Skin epidermis (tissue), 12 donors: ENCODE measurements around the gene CDHR2.

ENCODE experiments used
- H3K27ac ChIP-seq, 21 experiments: fragments of 200-600 bp; sonication (generic) in 11 of 21; one replicate each; pipeline ENCODE4 v1.5.0; 2020; ENCODE audit warnings: mild to moderate bottlenecking in 3 of 21, inconsistent platforms in 2 of 21, moderate library complexity in 2 of 21
- H3K4me3 ChIP-seq, 7 experiments: fragments of 200-600 bp; sonication (generic) in 2 of 7; one replicate each; pipeline ENCODE4 v1.5.0; 2020; ENCODE audit warnings: inconsistent platforms in 2 of 7, mild to moderate bottlenecking in 2 of 7, moderate library complexity in 1 of 7

Gene CDHR2

DNA sequence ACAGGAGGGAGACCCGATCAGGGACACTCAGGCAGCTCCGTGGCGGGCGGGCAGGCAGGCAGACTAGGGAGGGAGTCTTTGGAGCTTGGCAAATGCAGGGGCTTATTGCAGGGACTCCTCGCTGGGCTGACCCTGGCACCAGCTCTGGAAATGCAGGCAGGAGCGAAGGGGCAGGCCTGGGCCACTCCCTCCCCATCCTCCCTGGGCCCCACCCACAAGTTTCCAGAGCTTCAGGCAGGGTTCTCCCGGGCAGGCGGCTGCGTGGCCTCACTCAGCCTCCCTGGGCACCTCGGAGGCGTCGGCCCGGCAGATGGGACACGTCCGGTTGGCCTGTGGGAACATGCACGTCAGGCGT is 20.4 kb upstream of the CDHR2 start:
- H3K27ac ChIP-seq: peak overlapping the region in 2 of 21 experiments; percentile 17 to 79
- H3K4me3 ChIP-seq: no peak overlapping the region

GRCh38 chr5:176529116-176529740 is 19.9 kb upstream of the CDHR2 start:
- Histone ChIP-seq H3K27ac (peak overlapping the region in 6 of 21 experiments; percentile 24 to 87 (median 52)), H3K4me3 (no peak overlapping the region)

- H3K4me3 ChIP-seq: no peak overlapping the region
- peak overlapping the region in 6 of 21 experiments; percentile 24 to 87 (median 52) for H3K27ac ChIP-seq
Observed at GRCh38 chr5:176529741-176530141, 19.4 kb upstream of the CDHR2 start.

- peak overlapping the region in 12 of 21 experiments; percentile 13 to 87 (median 62) for H3K27ac ChIP-seq
- peak overlapping the region in 2 of 7 experiments; percentile 4 to 9 for H3K4me3 ChIP-seq
Observed at GRCh38 chr5:176530393-176530982, 18.7 kb upstream of the CDHR2 start.

DNA sequence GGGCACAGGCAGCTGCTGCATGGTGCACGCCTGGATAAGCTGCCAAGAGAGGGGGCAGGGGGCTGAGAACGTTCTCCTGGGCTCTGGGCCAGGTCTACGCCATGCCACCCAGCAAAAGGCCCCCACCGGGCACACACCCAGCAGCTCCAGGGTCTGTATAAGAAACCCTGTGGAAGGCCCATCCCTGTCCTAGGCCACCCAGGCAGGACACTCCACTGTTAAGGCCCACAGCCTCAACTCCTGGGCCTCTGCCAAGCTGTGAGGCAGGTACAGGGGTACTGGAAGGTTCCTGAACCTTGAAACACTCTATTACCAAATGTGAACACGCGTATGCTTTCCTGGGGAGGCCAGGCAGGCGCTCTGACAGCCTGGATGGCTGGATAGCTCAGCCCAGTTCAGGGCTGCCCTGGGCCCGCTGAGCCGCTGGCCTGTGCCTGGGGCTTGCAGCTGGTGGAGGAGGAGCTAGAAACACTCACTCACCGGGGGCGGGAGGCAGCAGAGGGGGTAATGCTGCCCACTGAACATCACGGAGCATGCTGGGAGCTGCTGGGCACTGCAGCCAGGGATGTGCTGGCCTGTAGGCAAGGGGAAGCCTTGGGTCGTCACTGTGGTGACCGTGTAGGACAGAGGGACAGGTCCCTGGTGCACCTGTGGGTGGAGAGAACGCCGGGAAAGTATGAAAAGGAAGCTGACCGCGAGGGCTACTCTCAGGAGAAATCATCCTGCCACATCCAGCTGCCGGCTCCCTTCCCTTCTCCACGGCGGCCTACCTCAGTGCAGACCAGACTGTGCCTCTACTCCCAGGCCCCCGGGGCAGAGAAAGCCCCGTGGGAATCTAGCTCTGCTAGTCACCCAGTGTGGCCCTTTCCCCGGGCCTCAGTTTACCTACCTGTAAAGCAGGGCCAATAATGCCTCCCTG is 17.9 kb upstream of the CDHR2 start:
- Histone ChIP-seq H3K4me3 (peak overlapping the region in 1 of 7 experiments; percentile 9), H3K27ac (peak overlapping the region in 13 of 21 experiments; percentile 13 to 87 (median 60))

DNA sequence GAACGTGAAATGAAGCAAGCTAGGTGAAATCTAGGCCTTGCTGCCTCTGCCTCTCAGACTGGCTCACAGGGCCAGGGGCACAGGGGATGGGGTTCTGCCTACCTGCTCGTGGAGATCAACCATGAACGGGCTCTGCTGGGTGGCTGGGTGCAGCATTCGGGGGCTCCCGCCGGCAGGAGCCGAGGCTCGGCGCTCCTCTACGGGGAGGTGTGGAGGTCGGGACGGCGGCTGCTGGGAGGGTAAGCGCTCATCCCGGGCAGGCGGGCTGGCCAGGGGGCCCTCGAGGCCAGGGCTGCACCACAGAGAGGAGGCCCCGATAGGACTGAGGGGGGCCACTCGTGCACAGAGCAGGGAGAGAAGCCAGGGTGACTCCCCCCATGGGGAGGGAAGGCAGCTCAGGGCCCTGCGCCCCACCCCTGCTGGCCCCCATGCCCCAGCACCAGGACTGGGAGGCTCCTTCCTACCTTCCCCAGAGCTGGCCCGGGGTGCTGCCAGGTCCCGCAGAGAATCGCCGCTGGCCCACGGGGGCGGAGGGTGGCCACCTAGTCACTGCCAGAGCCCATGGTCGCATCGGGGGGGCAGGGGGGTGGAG is 17.1 kb upstream of the CDHR2 start:
- Histone ChIP-seq H3K27ac (peak overlapping the region in 11 of 21 experiments; percentile 10 to 95 (median 67)), H3K4me3 (no peak overlapping the region)

GRCh38 chr5:176532795-176533194 is 16.3 kb upstream of the CDHR2 start:
- Histone ChIP-seq H3K4me3 (no peak overlapping the region), H3K27ac (peak overlapping the region in 19 of 21 experiments; percentile 47 to 100 (median 97))

- peak overlapping the region in 20 of 21 experiments; percentile 8 to 100 (median 97) for H3K27ac ChIP-seq
- peak overlapping the region in 4 of 7 experiments; percentile 5 to 95 (median 12) for H3K4me3 ChIP-seq
Observed at GRCh38 chr5:176533390-176533789, 15.8 kb upstream of the CDHR2 start.

DNA sequence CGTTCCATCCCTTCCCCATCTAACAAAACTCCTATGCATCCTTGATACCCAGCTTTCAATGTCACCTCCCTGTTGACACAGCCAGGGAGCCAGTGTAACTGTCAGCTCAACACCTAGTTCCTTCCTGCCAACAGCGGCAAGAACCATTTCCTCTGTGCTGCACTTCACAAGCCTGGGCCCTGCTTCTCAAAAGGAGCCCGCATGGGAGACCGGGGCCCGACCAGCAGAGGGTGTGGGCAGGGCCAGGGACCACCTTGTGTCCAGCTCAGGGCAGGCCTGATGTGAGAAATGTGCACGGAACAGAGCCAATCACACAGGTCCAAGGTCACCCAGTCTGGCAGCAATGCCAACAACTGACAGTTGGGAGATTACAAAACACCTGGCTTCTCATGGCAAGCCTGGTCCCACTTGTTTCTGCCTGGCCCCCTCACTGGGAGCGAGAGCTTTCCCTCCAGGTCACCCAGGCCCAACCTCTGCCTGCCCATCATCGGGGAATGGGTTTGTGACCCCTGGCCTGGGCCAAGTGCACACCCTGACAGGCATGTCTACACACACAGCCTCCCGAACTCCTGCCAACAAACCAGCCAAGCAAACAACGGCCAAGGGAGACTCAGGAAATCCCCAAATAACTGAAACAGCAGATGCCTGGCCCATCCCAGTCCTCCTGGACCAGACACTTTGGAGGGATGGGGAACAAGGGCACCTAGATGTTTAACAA is 15.1 kb upstream of the CDHR2 start:
- H3K27ac ChIP-seq: peak overlapping the region in 20 of 21 experiments; percentile 47 to 100 (median 97)
- peak overlapping the region in 4 of 7 experiments; percentile 1 to 95 (median 48) for H3K4me3 ChIP-seq

DNA sequence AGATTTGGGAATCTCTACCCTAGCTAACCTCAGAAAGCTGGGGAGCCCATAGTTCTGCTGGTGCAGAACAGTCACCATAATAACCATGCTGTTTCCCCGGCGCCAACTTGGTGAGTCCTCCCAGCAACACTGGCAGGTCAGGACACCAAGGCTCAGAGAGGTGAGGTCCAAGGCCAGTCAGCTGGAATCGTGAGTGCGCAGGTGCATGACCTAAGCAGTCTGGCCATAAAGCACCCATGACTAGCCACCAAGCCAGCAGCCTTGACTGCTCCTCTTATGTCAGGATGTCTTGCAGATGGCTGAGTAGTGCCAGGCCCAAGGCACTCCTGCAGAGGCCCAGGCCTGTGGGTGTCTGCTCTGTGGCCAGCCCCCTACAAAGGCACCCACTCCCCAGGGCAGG is 14.5 kb upstream of the CDHR2 start:
- peak overlapping the region; percentile 10 to 100 (median 97) for H3K27ac ChIP-seq
- peak overlapping the region in 5 of 7 experiments; percentile 78 to 95 (median 87) for H3K4me3 ChIP-seq

- peak overlapping the region; percentile 46 to 95 (median 87) for H3K4me3 ChIP-seq
- peak overlapping the region; percentile 32 to 100 (median 97) for H3K27ac ChIP-seq
Observed at GRCh38 chr5:176535101-176535663, 14.0 kb upstream of the CDHR2 start.

DNA sequence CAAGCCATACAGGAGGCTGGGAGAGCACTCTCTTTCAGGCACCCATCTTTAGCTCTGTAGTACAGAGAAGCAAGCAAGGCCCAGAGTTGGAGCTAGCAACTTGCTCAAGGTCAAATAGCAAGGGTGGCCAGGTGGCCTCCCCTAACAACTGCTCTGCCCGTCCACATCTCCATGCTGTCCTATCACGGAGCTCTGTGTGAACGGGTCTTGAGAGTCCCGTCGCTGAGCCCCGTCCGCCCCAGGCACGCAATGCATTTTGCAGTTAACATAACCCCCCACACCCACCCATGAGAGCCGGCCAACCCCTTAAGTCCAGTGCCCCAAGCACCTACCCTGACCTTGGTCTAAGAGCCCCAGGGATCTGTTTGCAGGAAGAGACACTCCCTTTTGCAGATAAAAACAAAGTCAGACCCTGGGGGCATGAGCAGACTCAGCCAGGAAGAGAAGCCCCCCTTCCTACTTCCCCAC is 13.4 kb upstream of the CDHR2 start:
- Histone ChIP-seq H3K27ac (peak overlapping the region; percentile 32 to 100 (median 97)), H3K4me3 (peak overlapping the region; percentile 46 to 95 (median 87))

- H3K27ac ChIP-seq: peak overlapping the region; percentile 69 to 100 (median 97)
- H3K4me3 ChIP-seq: peak overlapping the region; percentile 46 to 95 (median 87)
Observed at GRCh38 chr5:176536132-176536901, 12.8 kb upstream of the CDHR2 start.

- Histone ChIP-seq H3K4me3 (peak within 1 kb of the TSS; percentile 46 to 95 (median 87)), H3K27ac (peak within 1 kb of the TSS; percentile 88 to 100 (median 97))
Observed at GRCh38 chr5:176536902-176537553, 12.1 kb upstream of the CDHR2 start, which contains the start of gene RNF44. RNF44 (minus strand) TSS chr5:176537402; CDS start chr5:176532472, 4,930 bp downstream.

DNA sequence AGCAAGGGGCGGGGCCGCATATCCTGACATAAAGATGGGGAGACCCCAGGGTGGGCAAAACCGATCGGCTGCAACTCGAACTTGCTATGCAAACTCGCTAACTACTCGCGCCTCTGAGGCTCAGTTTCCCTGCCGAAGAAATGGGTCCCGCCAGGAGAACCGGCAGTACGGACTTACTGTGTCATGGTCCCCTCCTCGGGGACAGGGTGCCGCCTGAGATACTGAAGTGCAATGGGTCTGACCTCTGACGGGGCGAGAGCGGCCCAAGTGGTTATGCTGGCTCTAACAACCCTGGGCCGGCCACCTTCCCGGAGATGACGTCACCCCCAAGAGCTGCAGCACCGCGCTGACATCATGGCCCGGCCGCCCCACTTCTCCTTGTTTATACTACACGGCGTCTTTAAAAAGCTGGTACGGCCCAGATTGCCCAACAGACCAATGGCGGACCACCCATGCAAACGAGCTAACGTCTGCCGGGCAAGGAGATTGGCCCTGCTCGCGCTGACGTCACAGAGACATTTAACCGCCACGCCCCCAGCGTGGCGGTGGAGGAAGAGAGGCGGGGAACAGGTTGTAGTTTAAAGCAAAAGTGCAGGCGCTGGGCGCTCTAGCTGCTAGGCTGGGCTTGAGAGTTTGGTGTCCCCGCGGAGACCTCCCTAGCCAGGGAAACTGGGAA is 11.4 kb upstream of the CDHR2 start:
- Histone ChIP-seq H3K27ac (peak overlapping the region; percentile 88 to 100 (median 97)), H3K4me3 (peak overlapping the region; percentile 46 to 95 (median 87))

DNA sequence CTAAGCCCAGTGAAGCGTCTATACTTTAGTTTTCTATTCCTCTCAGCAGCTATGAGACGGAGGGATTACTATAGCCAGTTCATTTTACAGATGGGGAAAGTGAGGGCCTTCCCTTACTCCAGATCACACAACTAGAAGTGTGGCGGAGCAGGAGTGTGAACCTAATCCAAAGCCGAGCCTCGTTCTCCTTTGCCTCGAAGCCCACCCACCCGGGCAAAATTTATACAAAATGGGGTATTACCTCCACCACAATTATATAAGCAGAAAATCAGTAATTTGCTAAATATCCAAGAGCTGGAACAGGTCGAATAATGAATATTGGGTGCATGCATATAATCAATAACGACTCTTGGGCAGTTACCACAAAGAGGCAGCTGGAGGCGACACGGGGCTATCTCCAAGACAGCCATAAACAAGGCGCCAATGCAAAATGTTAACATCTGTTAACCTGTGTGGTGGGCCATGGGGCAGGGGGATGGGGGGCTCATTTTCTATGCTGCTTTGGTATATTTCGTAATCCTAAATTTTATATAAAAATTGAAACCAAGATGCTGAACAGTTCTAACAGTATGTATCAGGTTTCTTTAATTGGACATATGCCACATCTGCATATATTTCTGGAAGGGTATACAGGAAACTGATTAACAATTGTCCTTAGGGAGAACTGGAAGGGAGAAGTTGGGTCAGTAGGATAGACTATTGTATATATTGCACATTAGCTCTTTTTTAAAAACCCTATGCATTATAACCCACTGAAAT is 10.7 kb upstream of the CDHR2 start:
- Histone ChIP-seq H3K4me3 (peak overlapping the region in 6 of 7 experiments; percentile 78 to 95 (median 88)), H3K27ac (peak overlapping the region in 19 of 21 experiments; percentile 30 to 100 (median 95))
